Activated CD4-positive, alpha-beta memory T cell treated with anti-CD3 and anti-CD28 coated beads, Interleukin-2, amount 10 ng/mL, durations not matched to agents 7 days and 5 days (primary cell): Measurements from ENCODE around the gene SMURF2. TPM values are rescaled to one million over a fixed set of nuclear protein-coding genes. Genes with fewer than 3 reads are reported as not detected.
"Not testable (repeated sequence)": the region's sequence is repeated elsewhere in the genome, so short reads cannot be mapped to it uniquely, and the experiment has no call there.

ENCODE experiments used
- CTCF ChIA-PET: fragments of 350-600 bp; sonication (Branson Sonifier 250); formaldehyde crosslinking; loops from one replicate; lab custom pipeline; 2021; ENCODE audit warnings: antibody characterized with exemption, inconsistent platforms; lab: Charles Lee
- POLR2A ChIA-PET: fragments of 350-600 bp; sonication (Branson Sonifier 250); formaldehyde crosslinking; loops from one replicate; lab custom pipeline; 2021; ENCODE audit warnings: antibody characterized with exemption; lab: Charles Lee
- DNase-seq: peaks from one replicate; pipeline ENCODE4 v3.0.0-alpha.2; 2020
- H3K27ac Mint-ChIP-seq: one replicate; pipeline ENCODE4 v1.8.0; 2021; ENCODE audit warnings: mild to moderate bottlenecking, mixed read lengths
- H3K27me3 Mint-ChIP-seq: one replicate; pipeline ENCODE4 v1.8.0; 2021; ENCODE audit warnings: mixed read lengths
- H3K36me3 Mint-ChIP-seq: one replicate; pipeline ENCODE4 v1.8.0; 2021; ENCODE audit warnings: low read depth, mixed read lengths
- H3K4me1 Mint-ChIP-seq: one replicate; pipeline ENCODE4 v1.8.0; 2021; ENCODE audit warnings: mixed read lengths
- H3K4me3 Mint-ChIP-seq: one replicate; pipeline ENCODE4 v1.8.0; 2021; ENCODE audit warnings: mild to moderate bottlenecking, mixed read lengths
- H3K9me3 Mint-ChIP-seq: one replicate; pipeline ENCODE4 v1.8.0; 2021; ENCODE audit warnings: mixed read lengths
- total RNA-seq, 2 experiments: library from RNA; stranded (reverse); gene quantifications; one replicate each; pipeline ENCODE4 v1.2.3, GENCODE V29; 2021

The SMURF2 gene
- total RNA-seq, 2 experiments from 2014 or later, result 14.6 to 14.8 TPM

DNA sequence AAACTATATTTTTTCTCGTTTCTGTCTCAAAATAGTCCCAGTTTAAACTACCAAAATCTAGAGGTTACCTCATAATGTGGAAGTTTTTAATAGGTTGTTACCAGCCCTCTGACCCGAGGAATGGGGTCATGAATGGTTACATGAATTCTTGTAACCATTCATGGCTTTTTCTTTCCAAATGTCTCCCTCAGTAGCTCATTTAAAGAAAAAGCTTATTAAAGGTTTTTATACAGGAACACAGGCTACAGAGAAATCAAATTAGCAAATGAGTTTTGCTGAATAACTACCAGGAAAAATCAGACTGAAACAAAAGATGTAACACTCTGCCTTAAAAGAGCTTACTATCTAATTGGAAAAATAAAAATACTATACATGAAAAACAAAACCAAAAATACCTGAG is 63.4 kb downstream of the SMURF2 start:
- ChIA-PET CTCF (interaction anchor here (0.8 to 2.5 kb wide), 10 partner anchors 9 to 308 kb away, joined by 3 to 10 read pairs (median 4); partner anchors contain the start of gene POLG2), POLR2A (interaction anchor here (1.0 to 3.0 kb wide), 6 partner anchors 26 to 99 kb away, joined by 3 to 14 read pairs (median 4); partner anchors contain the start of genes CEP95 and DDX5)
- Mint-ChIP-seq H3K4me3 (no peak overlapping the region), H3K4me1 (peaks cover 33% of the 10 kb centered on the region), H3K9me3 (no peaks in the 10 kb centered on the region), H3K27ac (no peak overlapping the region), H3K36me3 (peaks cover 9% of the 10 kb centered on the region), H3K27me3 (no peaks in the 10 kb centered on the region)
- no peak for DNase-seq

DNA sequence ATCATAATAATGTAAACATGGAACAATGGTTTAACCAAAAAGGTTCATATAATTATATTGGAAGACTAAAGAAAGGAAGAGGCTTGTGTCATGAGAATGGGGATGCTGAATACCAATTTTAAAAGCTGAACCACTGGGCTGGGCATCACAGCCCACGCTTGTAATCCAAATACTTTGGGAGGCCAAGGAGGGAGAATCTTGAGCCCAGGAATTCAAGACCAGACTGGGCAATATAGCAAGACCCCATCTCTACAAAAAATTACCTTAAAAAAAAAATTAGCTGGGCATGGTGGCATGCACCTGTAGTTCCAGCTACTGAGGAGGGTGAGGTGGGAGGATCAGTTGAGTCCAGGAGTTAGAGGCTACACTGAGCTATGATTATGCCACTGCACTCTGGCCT is 65.1 kb downstream of the SMURF2 start:
- Mint-ChIP-seq H3K27ac (no peak overlapping the region), H3K36me3 (peaks cover 15% of the 10 kb centered on the region), H3K9me3 (no peaks in the 10 kb centered on the region), H3K27me3 (no peaks in the 10 kb centered on the region), H3K4me1 (peaks cover 31% of the 10 kb centered on the region), H3K4me3 (no peak overlapping the region)
- ChIA-PET CTCF (interaction anchor here (1.2 to 1.3 kb wide), 2 partner anchors 105 to 112 kb away, joined by 3 to 5 read pairs; no protein-coding TSS in a partner anchor), POLR2A (interaction anchor here (2.2 kb wide), 1 partner anchor 92 kb away, joined by 8 read pairs; no protein-coding TSS in a partner anchor)
- no peak for DNase-seq

DNA sequence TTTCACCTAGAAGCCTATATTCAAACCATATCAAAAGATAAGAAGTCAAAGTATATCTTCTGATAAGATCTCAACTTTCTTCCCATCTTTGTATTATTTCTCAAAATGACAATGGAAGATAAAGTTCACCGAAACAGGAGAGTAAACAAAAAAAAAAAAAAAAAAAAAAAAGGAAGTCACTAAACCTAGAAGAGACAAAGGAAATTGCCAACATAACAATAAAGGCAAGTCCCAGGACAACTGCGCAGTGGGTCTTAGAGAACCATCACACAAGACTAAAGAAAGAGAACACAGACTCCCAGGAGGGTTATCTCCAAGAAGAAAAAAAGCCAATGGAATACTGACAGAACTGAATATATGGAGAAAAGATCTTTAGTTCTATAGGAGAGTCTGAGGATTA is 65.7 kb downstream of the SMURF2 start:
- ChIA-PET CTCF (interaction anchor here (0.7 to 1.9 kb wide), 5 partner anchors 23 to 113 kb away, joined by 3 to 5 read pairs (median 3); partner anchors contain the start of gene CEP95), POLR2A (interaction anchor here (2.2 kb wide), 1 partner anchor 91 kb away, joined by 8 read pairs; no protein-coding TSS in a partner anchor)
- Mint-ChIP-seq H3K4me3 (no peak overlapping the region), H3K27ac (no peak overlapping the region), H3K36me3 (peaks cover 20% of the 10 kb centered on the region), H3K27me3 (no peaks in the 10 kb centered on the region), H3K4me1 (peaks cover 31% of the 10 kb centered on the region), H3K9me3 (no peaks in the 10 kb centered on the region)
- no peak for DNase-seq

DNA sequence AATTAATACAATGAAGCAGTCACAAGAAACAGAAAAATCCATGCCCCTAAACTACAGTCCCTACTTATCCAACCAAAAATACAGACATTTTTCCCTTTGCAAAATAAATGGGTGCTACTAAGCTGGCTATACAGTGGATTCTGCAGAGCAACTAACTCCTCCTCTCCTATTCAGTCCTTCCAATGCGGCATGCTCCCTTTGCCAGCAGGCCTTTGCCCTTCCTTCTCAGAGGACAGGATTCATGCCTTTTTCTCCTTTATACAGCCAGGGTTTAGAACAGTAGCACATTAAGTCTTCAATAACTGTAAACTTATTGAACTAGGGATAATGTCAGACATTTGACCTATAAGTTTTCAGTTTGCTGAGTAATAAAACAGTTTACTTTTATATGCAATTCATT is 70.2 kb downstream of the SMURF2 start:
- H3K36me3 Mint-ChIP-seq, result peaks cover 20% of the 10 kb centered on the region
- H3K27me3 Mint-ChIP-seq, result no peaks in the 10 kb centered on the region
- CTCF ChIA-PET, result interaction anchor here (1.1 kb wide), 1 partner anchor 59 kb away, joined by 3 read pairs; no protein-coding TSS in a partner anchor
- H3K4me3 Mint-ChIP-seq, result no peak overlapping the region
- H3K27ac Mint-ChIP-seq, result no peak overlapping the region
- H3K4me1 Mint-ChIP-seq, result peaks cover 8% of the 10 kb centered on the region
- no peaks in the 10 kb centered on the region for H3K9me3 Mint-ChIP-seq
- POLR2A ChIA-PET, result no interaction called here
- no peak for DNase-seq

DNA sequence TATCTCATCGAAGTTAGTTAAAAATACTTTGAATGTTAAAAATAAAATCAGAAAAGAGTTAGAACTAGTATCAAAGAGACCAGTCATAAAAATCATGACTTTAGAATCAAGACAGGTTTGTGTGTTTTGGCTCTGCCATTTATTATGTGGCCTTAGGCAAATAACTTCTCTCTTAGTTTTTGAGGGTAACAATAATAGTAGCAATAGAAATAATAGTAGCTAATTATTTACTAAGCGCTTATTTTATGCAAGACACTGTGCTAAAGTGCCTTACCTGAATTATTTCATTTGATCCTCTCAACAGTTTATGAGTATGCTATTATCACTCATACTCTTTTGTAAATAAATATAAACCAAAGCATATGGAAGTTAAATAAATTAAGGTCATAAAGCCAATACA is 77.0 kb downstream of the SMURF2 start:
- H3K27ac Mint-ChIP-seq, result no peak overlapping the region
- no peaks in the 10 kb centered on the region for H3K27me3 Mint-ChIP-seq
- no peaks in the 10 kb centered on the region for H3K9me3 Mint-ChIP-seq
- no peak for DNase-seq
- H3K4me1 Mint-ChIP-seq, result peaks cover 12% of the 10 kb centered on the region
- no peak overlapping the region for H3K4me3 Mint-ChIP-seq
- CTCF ChIA-PET, result no interaction called here
- H3K36me3 Mint-ChIP-seq, result peaks cover 18% of the 10 kb centered on the region
- POLR2A ChIA-PET, result no interaction called here

DNA sequence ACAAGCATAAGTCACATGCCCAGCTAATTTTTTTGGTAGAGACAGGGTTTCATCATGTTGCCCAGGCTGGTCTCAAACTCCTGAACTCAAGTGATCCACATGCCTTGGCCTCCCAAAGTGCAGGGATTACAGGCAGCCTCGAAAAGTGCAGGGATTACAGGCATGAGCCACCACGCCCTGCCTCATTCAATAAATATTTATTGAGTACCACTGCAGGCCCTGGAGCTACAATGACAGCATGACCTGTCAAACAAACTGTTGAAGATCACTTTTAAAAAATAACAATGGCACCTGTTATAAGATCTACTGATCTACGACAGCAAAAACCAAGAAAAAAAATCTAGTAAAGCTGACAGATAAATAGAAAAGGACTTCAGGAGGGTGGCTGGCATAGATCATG is 79.1 kb downstream of the SMURF2 start:
- H3K36me3 Mint-ChIP-seq, result peaks cover 19% of the 10 kb centered on the region
- no peak for DNase-seq
- CTCF ChIA-PET, result no interaction called here

DNA sequence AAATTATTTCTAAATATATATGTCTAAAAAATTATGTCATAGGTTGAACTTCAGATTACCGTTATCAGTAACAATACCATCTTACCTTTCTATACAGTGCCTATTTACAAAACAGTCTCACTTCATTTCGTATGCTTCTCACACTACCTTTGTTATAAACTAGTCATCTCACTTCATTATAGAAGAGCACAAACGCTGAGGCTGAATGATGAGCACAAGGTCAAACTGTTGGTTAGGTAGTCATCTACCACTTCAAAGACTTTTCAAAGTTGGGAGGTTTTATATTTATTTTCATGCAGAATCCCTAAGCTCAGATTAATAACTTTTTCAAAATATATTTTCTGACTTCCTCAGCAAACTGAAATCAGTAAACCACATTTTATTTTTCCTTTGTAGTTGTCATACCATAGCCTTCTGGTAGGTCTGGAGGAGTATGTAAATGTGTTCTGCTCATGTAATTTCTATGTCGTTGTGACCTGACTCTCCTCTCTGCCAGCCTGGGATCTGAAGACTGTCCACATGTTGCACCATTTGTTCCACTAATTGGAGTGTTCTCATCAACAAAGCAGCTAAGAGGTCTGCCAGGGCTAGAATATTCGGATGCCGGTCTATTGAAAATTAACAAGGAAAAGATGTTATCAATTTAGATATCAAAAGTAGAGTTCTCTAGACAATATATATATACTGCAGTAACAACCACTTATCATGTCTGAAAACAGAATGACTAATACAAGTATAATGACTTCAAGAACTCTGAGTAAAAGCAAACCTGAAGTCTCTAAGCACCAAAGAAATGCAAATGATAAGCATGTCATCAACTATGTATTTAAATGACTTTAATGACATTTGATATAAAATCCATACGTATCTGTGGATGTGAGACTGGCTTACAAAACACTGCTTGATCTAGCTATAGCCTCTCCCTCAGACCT is 81.5 kb downstream of the SMURF2 start:
- Mint-ChIP-seq H3K27ac (peak overlapping the region; percentile 36), H3K9me3 (no peaks in the 10 kb centered on the region), H3K4me3 (no peak overlapping the region), H3K27me3 (no peaks in the 10 kb centered on the region), H3K36me3 (peaks cover 27% of the 10 kb centered on the region), H3K4me1 (peaks cover 12% of the 10 kb centered on the region)
- CTCF ChIA-PET, result interaction anchor here (0.6 to 0.7 kb wide), 2 partner anchors 32 to 50 kb away, joined by 4 to 6 read pairs; no protein-coding TSS in a partner anchor
- DNase-seq, result no peak
- POLR2A ChIA-PET, result interaction anchor here (0.7 kb wide), 2 partner anchors 8 to 74 kb away, joined by 3 read pairs; partner anchors contain the start of genes CEP95 and DDX5

More for the DNA sequence above, 79.1 kb downstream of the SMURF2 start:
- H3K4me1 Mint-ChIP-seq, result peaks cover 12% of the 10 kb centered on the region
- H3K27me3 Mint-ChIP-seq, result no peaks in the 10 kb centered on the region
- H3K4me3 Mint-ChIP-seq, result no peak overlapping the region
- no peak overlapping the region for H3K27ac Mint-ChIP-seq
- POLR2A ChIA-PET, result interaction anchor here (1.0 to 1.2 kb wide), 2 partner anchors 76 to 87 kb away, joined by 3 to 4 read pairs; partner anchors contain the start of genes CEP95 and DDX5
- no peaks in the 10 kb centered on the region for H3K9me3 Mint-ChIP-seq

DNA sequence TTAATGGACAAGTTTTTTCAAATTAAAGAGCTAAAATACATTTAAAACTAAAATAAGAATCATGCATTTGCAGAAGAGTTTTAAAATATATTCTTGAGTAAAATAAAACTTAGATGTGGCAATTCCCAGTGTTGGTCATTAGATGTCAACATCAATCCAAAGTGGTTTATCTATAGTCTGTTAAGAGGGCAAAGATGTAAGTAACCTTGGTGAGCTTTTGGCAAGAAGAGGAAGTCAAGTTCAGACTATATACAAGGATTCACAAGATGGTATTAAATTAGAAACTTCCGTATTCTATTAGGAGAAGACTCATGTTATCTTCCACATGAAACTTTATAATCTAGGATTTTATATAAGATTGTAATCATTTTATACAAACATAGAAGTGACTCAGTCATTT is 82.2 kb downstream of the SMURF2 start:
- no peak for DNase-seq
- H3K27ac Mint-ChIP-seq, result no peak overlapping the region
- ChIA-PET CTCF (interaction anchor here (0.6 to 1.5 kb wide), 2 partner anchors 10 to 31 kb away, joined by 3 to 6 read pairs; no protein-coding TSS in a partner anchor), POLR2A (interaction anchor here (1.0 kb wide), 1 partner anchor 74 kb away, joined by 3 read pairs; no protein-coding TSS in a partner anchor)
- H3K36me3 Mint-ChIP-seq, result peaks cover 27% of the 10 kb centered on the region
- no peaks in the 10 kb centered on the region for H3K27me3 Mint-ChIP-seq
- H3K4me1 Mint-ChIP-seq, result peaks cover 12% of the 10 kb centered on the region
- H3K9me3 Mint-ChIP-seq, result no peaks in the 10 kb centered on the region
- H3K4me3 Mint-ChIP-seq, result no peak overlapping the region

DNA sequence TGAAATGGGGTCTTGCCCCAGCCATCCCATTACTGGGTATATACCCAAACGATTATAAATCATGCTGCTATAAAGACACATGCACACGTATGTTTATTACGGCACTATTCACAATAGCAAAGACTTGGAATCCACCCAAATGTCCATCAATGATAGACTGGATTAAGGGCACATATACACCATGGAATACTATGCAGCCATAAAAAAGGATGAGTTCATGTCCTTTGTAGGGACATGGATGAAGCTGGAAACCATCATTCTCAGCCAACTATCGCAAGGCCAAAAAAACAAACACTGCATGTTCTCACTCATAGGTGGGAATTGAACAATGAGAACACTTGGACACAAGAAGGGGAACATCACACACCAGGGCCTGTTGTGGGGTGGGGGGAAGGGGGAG is 85.1 kb downstream of the SMURF2 start:
- H3K27ac Mint-ChIP-seq, DNase-seq, POLR2A ChIA-PET, H3K4me3 Mint-ChIP-seq, H3K27me3 Mint-ChIP-seq, H3K9me3 Mint-ChIP-seq: not testable (repeated sequence)
- H3K36me3 Mint-ChIP-seq, result peaks cover 20% of the 10 kb centered on the region
- H3K4me1 Mint-ChIP-seq, result peaks cover 26% of the 10 kb centered on the region
- CTCF ChIA-PET, result interaction anchor here (2.4 kb wide), 1 partner anchor 72 kb away, joined by 7 read pairs; no protein-coding TSS in a partner anchor

DNA sequence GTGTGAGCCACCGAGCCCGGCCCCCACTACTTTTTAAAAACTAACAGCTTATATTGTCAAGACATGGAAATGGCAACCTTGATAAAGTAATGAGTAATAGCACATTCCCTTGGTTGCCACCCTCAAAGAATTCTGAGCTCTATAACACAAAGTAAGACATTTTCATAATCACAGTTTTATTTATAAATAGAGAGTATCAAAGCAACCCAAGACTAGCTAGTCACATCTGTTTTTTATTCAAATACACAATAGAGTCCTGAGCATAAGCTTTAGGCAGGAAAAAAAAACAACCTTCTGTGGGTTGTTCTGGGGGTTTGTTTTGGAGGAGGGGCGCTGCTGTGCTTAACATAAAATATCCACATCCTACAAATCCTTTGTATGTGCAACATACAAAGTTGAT is 86.7 kb downstream of the SMURF2 start:
- DNase-seq, result no peak
- Mint-ChIP-seq H3K27me3 (no peaks in the 10 kb centered on the region), H3K4me3 (no peak overlapping the region), H3K27ac (no peak overlapping the region), H3K36me3 (peaks cover 18% of the 10 kb centered on the region), H3K9me3 (no peaks in the 10 kb centered on the region), H3K4me1 (peaks cover 15% of the 10 kb centered on the region)
- CTCF ChIA-PET, result interaction anchor here (1.0 to 2.4 kb wide), 2 partner anchors 20 to 74 kb away, joined by 3 to 7 read pairs; no protein-coding TSS in a partner anchor
- POLR2A ChIA-PET, result interaction anchor here (1.9 to 2.0 kb wide), 2 partner anchors 69 to 70 kb away, joined by 6 read pairs; partner anchors contain the start of genes CEP95 and DDX5

DNA sequence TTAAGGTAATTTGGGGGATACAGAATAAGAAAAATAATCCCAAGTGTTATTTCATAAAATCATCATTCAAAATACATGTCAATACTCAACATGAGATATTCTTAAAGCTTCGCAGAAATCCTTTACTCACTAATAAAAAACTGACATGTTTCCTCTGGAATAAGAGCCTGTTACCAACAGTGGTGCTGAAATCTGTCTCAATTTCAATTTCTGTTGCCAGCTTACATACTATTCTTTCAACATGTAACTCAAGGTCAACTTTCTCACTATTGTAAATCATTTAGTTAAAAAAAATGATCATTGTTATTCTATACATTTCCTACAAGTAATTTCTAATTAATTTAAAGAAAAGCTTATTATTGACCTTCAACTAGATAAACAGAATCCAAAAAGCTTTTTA is 87.5 kb downstream of the SMURF2 start:
- Mint-ChIP-seq H3K9me3 (no peaks in the 10 kb centered on the region), H3K4me3 (no peak overlapping the region), H3K27me3 (no peaks in the 10 kb centered on the region), H3K4me1 (peaks cover 13% of the 10 kb centered on the region), H3K27ac (no peak overlapping the region), H3K36me3 (peaks cover 16% of the 10 kb centered on the region)
- ChIA-PET CTCF (interaction anchor here (0.6 to 2.4 kb wide), 4 partner anchors 19 to 166 kb away, joined by 3 to 7 read pairs (median 4); no protein-coding TSS in a partner anchor), POLR2A (interaction anchor here (1.9 to 2.0 kb wide), 2 partner anchors 68 to 69 kb away, joined by 6 read pairs; partner anchors contain the start of genes CEP95 and DDX5)
- DNase-seq, result no peak

DNA sequence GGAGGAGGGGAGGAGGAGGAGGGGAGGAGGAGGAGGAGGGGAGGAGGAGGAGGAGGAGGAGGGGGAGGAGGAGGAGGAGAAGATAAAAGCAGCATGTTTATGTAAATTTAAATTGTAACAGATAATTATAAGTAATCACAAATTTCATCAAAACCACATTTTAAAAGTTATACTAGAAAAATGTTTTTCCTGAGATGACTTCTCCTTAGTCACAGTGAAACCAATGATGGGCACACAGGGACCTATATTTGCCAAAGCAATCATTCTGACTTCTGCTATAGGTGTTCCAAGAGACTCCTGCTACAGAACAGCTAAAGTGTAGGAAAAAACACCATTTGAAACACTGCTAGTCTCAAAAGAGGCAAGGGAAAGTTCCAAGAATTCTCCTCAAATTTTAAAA is 88.9 kb downstream of the SMURF2 start:
- peak overlapping the region; percentile 49 for H3K27ac Mint-ChIP-seq
- H3K9me3 Mint-ChIP-seq, result no peaks in the 10 kb centered on the region
- no peaks in the 10 kb centered on the region for H3K27me3 Mint-ChIP-seq
- ChIA-PET CTCF (interaction anchor here (1.3 to 1.9 kb wide), 4 partner anchors 23 to 82 kb away, joined by 3 to 9 read pairs (median 4); no protein-coding TSS in a partner anchor), POLR2A (interaction anchor here (0.7 to 2.4 kb wide), 5 partner anchors 7 to 76 kb away, joined by 3 to 11 read pairs (median 3); partner anchors contain the start of genes CEP95, DDX5 and POLG2)
- DNase-seq, result no peak
- H3K4me1 Mint-ChIP-seq, result peaks cover 13% of the 10 kb centered on the region
- H3K36me3 Mint-ChIP-seq, result peaks cover 20% of the 10 kb centered on the region
- no peak overlapping the region for H3K4me3 Mint-ChIP-seq
